Gastrocnemius medialis (tissue), 4 donors: ENCODE measurements around the gene LRRC8C. TPM values are rescaled to one million over a fixed set of nuclear protein-coding genes. Genes with fewer than 3 reads are reported as not detected.

Experiments
- ATAC-seq, 2 donors: fragments of 150-250 bp; one replicate each; pipeline ENCODE4 v1.9.1; 2016
- DNase-seq, 2 donors: peaks; one replicate each; pipeline ENCODE4 v3.0.0-alpha.2; 2019
- H3K27ac ChIP-seq, 4 donors: fragments of 200-600 bp; sonication (generic); 1 replicate in 1 of 4; 2 replicates in 3 of 4; pipeline ENCODE4 v1.5.1; 2016 to 2018; ENCODE audit warnings: mild to moderate bottlenecking in 2 of 4, moderate library complexity in 1 of 4
- H3K27me3 ChIP-seq, 3 donors: fragments of 200-600 bp; sonication (generic) in 2 of 3; 1 replicate in 1 of 3; 2 replicates in 2 of 3; pipeline versions ENCODE4 v1.5.1 to v1.6.0; 2016 to 2019; ENCODE audit warnings: mild to moderate bottlenecking in 1 of 3, moderate library complexity in 1 of 3
- H3K36me3 ChIP-seq, 2 donors: fragments of 200-600 bp; sonication (generic) in 1 of 2; one replicate each; pipeline ENCODE4 v1.5.1; 2017 to 2018
- H3K4me1 ChIP-seq, 2 donors: fragments of 200-600 bp; sonication (generic) in 1 of 2; one replicate each; pipeline ENCODE4 v1.5.1; 2016 to 2017; ENCODE audit warnings: mild to moderate bottlenecking in 2 of 2
- H3K4me3 ChIP-seq, 4 donors: fragments of 200-600 bp; sonication (generic) in 3 of 4; 1 replicate in 1 of 4; 2 replicates in 3 of 4; pipeline ENCODE4 v1.5.1; 2016 to 2019; ENCODE audit warnings: mild to moderate bottlenecking in 2 of 4
- H3K9me3 ChIP-seq, 3 donors: fragments of 200-600 bp; sonication (generic) in 2 of 3; 1 replicate in 1 of 3; 2 replicates in 2 of 3; pipeline ENCODE4 v1.5.1; 2016 to 2019
- POLR2A ChIP-seq, 2 donors: fragments of 450-650 bp; IDR thresholded peaks; one replicate each; pipeline ENCODE4 v1.6.1; 2017; ENCODE audit warnings: antibody characterized with exemption in 2 of 2, mild to moderate bottlenecking in 2 of 2, moderate library complexity in 2 of 2
- in situ Hi-C, 4 donors: fragments of 200-750 bp; cut with MboI; loops; one replicate each; pipeline versions ENCODE4 v1.15.0 to v1.8.0; 2017; ENCODE audit warnings: low sequenced_read_pairs in 4 of 4
- intact Hi-C: fragments of 100-400 bp; cut with DNase I; formaldehyde crosslinking; loops from one replicate; pipeline ENCODE4 v1.15.1; 2023; ENCODE audit warnings: low total_unique reads
- total RNA-seq, 4 donors: library from RNA; depleted of rRNA; stranded (reverse); fragments of >200 nt; gene quantifications; one replicate each; pipeline versions ENCODE4 v1.1.0 to v1.2.3, GENCODE V29; 2016
- TF ChIP-seq, protein P1 (sequence below), 5 experiments: fragments of 450-650 bp in 3 of 5; fragments of 200-600 bp in 2 of 5; sonication (generic) in 2 of 5; IDR thresholded peaks in 4 of 5; conservative IDR thresholded peaks in 1 of 5; 1 replicate in 4 of 5; 2 replicates in 1 of 5; pipeline ENCODE4 v1.5.1; 2016 to 2019; ENCODE audit warnings: antibody characterized with exemption in 5 of 5, mild to moderate bottlenecking in 3 of 5, moderate library complexity in 3 of 5

LRRC8C gene
- total RNA-seq, 4 donors from 2014 or later: 2.9 to 5.8 (median 4.1) TPM

DNA sequence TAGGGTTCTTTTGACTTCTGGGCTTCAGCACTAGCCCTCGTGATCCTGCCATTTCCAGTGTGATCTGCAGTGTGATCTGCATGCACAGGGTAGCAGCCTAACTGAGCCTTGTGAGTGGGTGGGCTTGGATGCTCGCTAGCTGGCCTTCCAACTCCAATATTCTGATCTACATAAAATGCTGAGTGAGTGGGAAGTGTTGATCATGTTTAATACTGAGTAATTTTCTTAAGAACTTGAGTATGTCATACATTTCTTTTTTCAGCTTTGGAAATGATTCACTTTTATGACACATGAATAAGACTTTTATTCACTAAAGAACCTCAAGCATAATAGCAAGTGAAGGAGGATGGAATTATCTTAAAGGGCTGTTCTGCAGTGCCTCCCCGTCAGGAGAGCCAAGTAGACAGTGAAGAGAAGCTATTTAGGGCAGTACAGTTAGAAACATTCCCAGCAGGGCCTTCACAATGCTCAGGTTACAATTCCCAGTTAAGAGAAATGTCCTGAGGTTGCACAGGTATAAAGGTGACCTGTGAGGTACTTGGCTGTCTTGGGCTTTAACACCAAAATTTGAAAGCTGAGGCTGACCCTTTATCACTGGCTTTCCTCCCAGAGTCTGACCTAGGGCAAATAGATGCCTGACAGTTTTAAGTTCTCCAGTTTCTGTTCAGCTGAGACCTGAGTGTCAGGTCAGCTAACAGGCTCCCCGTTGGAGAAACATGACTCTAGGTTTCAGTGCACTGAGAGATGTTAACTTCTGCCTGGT is 29.1 kb upstream of the LRRC8C start:
- in situ Hi-C loops (loop anchor here in 1 of 4 donors (5.0 kb wide), 1 partner anchor 127 kb away; no protein-coding TSS in a partner anchor), intact Hi-C loops (no loop called here)
- ATAC-seq: peak in 1 of 2 donors; percentile 24

DNA sequence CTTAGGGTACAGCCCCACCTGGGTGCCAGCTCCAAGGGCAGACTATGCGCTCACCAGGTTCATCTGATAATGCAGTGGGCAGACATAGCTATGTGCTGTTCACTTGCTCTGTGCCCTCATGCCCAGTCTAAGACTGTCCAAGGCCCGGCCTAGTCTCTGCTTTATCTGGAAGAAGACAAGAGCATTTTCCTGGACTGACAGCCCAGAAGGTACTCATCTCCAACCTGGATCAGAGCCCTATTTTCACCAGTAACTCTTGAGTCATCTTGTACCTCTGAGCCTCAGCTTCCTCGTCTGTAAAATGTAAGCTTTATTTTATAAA is 28.5 kb upstream of the LRRC8C start:
- peaks cover 15 to 39% of the 10 kb centered on the region in 2 donors for H3K4me1 ChIP-seq
- H3K36me3 ChIP-seq: no peaks in the 10 kb centered on the region
- H3K27ac ChIP-seq: no peak overlapping the region
- in situ Hi-C loops: loop anchor here in 1 of 4 donors (5.0 kb wide), 1 partner anchor 127 kb away; no protein-coding TSS in a partner anchor
- no peaks in the 10 kb centered on the region for H3K27me3 ChIP-seq
- H3K9me3 ChIP-seq: no peaks in the 10 kb centered on the region
- ATAC-seq (no peak), DNase-seq (no peak)
- intact Hi-C loops: no loop called here
- H3K4me3 ChIP-seq: no peak overlapping the region
- TF ChIP-seq, protein P1, sequence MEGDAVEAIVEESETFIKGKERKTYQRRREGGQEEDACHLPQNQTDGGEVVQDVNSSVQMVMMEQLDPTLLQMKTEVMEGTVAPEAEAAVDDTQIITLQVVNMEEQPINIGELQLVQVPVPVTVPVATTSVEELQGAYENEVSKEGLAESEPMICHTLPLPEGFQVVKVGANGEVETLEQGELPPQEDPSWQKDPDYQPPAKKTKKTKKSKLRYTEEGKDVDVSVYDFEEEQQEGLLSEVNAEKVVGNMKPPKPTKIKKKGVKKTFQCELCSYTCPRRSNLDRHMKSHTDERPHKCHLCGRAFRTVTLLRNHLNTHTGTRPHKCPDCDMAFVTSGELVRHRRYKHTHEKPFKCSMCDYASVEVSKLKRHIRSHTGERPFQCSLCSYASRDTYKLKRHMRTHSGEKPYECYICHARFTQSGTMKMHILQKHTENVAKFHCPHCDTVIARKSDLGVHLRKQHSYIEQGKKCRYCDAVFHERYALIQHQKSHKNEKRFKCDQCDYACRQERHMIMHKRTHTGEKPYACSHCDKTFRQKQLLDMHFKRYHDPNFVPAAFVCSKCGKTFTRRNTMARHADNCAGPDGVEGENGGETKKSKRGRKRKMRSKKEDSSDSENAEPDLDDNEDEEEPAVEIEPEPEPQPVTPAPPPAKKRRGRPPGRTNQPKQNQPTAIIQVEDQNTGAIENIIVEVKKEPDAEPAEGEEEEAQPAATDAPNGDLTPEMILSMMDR (IDR thresholded peaks at IDR 0.05 in 4 of 5, conservative IDR thresholded peaks at IDR 0.05 in 1 of 5): no peak
- TF ChIP-seq POLR2A (IDR thresholded peaks at IDR 0.05): no peak

More for the DNA sequence above, 29.1 kb upstream of the LRRC8C start:
- H3K27ac ChIP-seq: no peak overlapping the region
- no peaks in the 10 kb centered on the region for H3K36me3 ChIP-seq
- DNase-seq: no peak
- no peaks in the 10 kb centered on the region for H3K9me3 ChIP-seq
- no peak overlapping the region for H3K4me3 ChIP-seq
- no peak for TF ChIP-seq POLR2A (IDR thresholded peaks at IDR 0.05)
- TF ChIP-seq, protein P1 (IDR thresholded peaks at IDR 0.05 in 4 of 5, conservative IDR thresholded peaks at IDR 0.05 in 1 of 5): no peak
- H3K27me3 ChIP-seq: no peaks in the 10 kb centered on the region
- H3K4me1 ChIP-seq: peaks cover 15 to 35% of the 10 kb centered on the region in 2 donors

DNA sequence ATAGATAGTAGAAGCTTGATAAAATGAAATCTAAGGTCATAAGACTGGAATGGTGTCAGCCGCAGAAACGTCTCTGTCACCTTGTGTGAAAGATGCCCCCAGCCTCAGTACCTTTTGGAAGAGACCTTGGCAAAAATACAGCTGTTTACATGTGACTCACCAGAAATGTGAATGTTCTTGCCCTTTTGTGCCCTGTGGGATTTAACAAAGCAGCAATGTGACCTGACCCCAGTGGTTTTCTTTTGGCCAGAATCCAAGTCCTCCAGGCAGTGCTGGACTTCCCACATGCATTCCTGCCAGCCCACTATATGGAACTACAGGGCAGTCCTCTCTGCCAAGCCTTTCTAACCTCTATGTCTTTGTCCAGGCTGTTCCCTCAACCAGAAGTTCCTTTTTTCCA is 27.2 kb upstream of the LRRC8C start:
- Histone ChIP-seq H3K36me3 (no peaks in the 10 kb centered on the region), H3K4me3 (no peak overlapping the region), H3K4me1 (peaks cover 15 to 40% of the 10 kb centered on the region in 2 donors), H3K9me3 (no peaks in the 10 kb centered on the region), H3K27me3 (no peaks in the 10 kb centered on the region), H3K27ac (peak overlapping the region in 1 of 4 donors; percentile 63)
- ATAC-seq (no peak), DNase-seq (no peak)
- in situ Hi-C loops (no loop called here), intact Hi-C loops (no loop called here)
- no peak for TF ChIP-seq POLR2A (IDR thresholded peaks at IDR 0.05)
- TF ChIP-seq, protein P1 (IDR thresholded peaks at IDR 0.05 in 4 of 5, conservative IDR thresholded peaks at IDR 0.05 in 1 of 5): no peak

DNA sequence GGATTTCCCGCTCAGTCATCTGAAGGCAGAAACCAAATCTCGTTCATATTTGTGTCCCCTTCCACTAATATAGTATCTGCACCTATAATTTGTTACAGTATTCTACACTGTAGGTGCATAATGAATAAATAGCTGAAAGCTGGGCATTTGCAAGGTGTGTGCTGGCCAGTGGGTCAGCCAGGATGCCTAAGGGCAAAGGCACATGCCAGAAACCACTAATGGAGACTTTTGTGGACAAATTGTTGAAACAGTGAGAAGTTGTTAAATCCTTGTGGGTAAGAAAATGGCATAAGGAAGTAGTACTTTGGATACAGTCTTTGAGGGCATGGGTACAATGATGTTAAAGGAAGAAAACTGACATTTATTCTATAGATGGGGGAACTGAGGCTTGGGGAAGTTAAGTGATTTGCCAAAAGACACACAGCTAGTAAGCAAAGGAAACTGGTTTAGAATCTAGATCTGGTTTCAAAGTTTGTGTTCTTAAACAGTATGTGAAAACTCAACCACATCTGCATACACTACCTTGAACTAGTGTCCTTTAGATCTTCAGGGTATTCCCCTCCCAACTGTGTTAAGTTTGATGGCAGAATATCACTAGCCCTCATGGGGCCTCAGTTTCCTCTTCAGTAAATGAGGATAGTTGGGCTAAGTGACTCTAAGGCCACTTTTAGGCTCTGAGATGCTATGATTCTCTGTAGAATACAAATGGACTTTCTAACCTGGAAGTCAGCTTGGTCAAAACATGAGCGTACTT is 26.5 kb upstream of the LRRC8C start:
- intact Hi-C loops: no loop called here
- Histone ChIP-seq H3K4me3 (no peak overlapping the region), H3K36me3 (no peaks in the 10 kb centered on the region), H3K27ac (peak overlapping the region in 3 of 4 donors; percentile 54 to 63 (median 59)), H3K4me1 (peaks cover 15 to 40% of the 10 kb centered on the region in 2 donors), H3K27me3 (no peaks in the 10 kb centered on the region), H3K9me3 (no peaks in the 10 kb centered on the region)
- DNase-seq (no peak), ATAC-seq (no peak)
- in situ Hi-C loops: no loop called here
- TF ChIP-seq POLR2A (IDR thresholded peaks at IDR 0.05): no peak
- TF ChIP-seq, protein P1 (IDR thresholded peaks at IDR 0.05 in 4 of 5, conservative IDR thresholded peaks at IDR 0.05 in 1 of 5): no peak
